Measurements from ENCODE around the gene FAM149B1.

Gene FAM149B1

DNA sequence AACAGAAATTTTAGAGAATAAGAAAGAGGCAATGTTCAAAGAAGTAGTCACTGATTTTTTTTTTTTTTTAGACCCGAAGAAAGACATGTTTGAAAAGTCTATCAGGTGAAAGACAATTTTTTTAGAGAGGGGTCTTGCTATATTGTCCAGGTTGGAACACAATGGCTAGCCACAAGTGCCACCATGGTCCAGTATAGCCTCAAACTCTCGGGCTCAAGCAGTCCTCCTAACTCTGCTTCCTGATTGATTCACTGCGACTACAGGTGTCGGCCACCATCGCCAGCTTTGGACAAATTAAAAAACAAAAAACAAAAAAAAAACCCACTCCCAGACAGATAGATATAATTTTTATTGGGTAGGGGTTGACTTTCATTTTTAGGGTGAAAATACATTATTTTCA is 22.3 kb downstream of the FAM149B1 start:
- DNase-seq (ENCODE audit: low spot score) = no peak
- TF ChIP-seq, protein P1, sequence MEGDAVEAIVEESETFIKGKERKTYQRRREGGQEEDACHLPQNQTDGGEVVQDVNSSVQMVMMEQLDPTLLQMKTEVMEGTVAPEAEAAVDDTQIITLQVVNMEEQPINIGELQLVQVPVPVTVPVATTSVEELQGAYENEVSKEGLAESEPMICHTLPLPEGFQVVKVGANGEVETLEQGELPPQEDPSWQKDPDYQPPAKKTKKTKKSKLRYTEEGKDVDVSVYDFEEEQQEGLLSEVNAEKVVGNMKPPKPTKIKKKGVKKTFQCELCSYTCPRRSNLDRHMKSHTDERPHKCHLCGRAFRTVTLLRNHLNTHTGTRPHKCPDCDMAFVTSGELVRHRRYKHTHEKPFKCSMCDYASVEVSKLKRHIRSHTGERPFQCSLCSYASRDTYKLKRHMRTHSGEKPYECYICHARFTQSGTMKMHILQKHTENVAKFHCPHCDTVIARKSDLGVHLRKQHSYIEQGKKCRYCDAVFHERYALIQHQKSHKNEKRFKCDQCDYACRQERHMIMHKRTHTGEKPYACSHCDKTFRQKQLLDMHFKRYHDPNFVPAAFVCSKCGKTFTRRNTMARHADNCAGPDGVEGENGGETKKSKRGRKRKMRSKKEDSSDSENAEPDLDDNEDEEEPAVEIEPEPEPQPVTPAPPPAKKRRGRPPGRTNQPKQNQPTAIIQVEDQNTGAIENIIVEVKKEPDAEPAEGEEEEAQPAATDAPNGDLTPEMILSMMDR (IDR thresholded peaks at IDR 0.05; ENCODE audit: extremely low read depth, insufficient read depth, missing control alignments) = no peak
- in situ Hi-C loops (cut with MboI; ENCODE audit: low pct_unique_long_range_greater_than_20kb, low sequenced_read_pairs, unreplicated experiment) = no loop called here

DNA sequence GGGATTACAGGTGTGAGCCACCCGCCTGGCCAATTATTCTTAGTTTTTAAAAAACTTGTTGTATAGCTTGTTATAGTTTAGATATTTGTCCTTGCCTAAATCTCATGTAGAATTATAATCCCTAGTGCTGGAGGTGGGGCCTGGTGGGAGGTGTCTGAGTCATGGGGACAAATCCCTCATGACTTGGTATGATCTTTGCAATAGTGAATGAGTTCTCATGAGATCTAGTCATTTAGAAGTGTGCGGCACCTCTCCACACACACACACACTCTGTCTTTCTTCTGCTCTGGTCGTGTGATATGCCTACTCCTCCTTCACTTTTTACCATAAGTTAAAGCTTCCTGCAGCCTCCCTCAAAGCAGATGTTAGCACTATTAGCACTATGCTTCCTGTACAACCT is 37.2 kb downstream of the FAM149B1 start:
- DNase-seq (ENCODE audit: low spot score) = no peak
- TF ChIP-seq, protein P1 (IDR thresholded peaks at IDR 0.05; ENCODE audit: extremely low read depth, insufficient read depth, missing control alignments) = no peak
- in situ Hi-C loops (cut with MboI; ENCODE audit: low pct_unique_long_range_greater_than_20kb, low sequenced_read_pairs, unreplicated experiment) = no loop called here

DNA sequence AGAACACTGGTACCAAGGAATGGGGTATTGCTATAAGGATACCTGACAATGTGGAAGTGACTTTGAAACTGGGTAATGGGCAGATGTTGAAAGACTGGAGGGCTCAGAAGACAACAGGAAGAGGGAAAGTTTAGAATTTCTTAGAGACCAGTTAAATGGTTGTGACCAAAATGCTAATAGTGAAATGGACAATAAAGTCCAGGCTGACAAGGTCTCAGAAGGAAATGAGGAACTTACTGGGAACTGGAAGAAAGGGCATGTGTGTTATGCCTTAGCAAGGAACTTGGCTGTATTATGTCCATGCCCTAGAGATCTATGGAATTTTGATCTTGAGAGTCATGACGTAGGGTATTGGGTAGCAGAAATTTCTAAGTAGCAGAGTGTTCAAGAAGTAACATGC is 38.0 kb downstream of the FAM149B1 start:
- TF ChIP-seq, protein P1 (IDR thresholded peaks at IDR 0.05; ENCODE audit: extremely low read depth, insufficient read depth, missing control alignments) = no peak
- in situ Hi-C loops (cut with MboI; ENCODE audit: low pct_unique_long_range_greater_than_20kb, low sequenced_read_pairs, unreplicated experiment) = no loop called here

DNA sequence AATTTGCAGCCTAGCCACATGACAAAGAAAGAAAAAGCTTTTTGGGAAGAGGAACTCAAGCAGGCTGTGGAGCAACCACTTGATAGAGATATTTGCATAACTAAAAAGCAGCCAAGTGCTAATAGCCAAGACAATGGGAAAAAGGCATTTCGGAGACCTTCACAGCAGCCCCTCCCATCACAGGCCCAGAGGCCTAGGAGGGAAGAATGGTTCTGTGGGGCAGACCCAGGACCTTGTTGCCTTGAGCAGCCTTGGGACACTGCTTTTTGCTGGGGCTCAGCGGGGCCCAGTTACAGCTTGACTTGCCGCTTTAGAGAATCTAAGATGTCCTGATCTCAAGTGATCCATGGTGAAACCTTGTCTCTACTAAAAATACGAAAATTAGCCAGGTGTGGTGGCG is 38.5 kb downstream of the FAM149B1 start:
- in situ Hi-C loops (cut with MboI; ENCODE audit: low pct_unique_long_range_greater_than_20kb, low sequenced_read_pairs, unreplicated experiment) = no loop called here
- TF ChIP-seq, protein P1 (IDR thresholded peaks at IDR 0.05; ENCODE audit: extremely low read depth, insufficient read depth, missing control alignments) = no peak
- no peak for DNase-seq (ENCODE audit: low spot score)

More for the DNA sequence above, 38.0 kb downstream of the FAM149B1 start:
- no peak for DNase-seq (ENCODE audit: low spot score)

DNA sequence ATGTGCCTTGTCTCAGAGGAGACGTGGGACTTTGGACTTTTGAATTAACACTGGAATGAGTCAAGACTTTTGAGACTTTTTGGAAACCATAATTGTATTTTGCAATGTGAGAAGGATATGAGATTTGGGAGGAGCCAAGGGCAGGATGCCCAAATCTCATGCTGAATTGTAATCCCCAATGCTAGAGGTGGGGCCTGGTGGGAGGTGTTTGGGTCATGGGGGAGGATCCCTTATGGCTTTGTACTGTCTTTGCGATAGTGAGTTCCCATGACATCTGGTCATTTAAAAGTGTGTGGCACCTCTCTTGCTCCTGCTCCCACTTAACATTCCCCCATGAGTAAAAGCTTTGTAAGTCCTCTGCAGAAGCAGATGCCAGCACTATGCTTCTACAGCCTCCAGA is 40.0 kb downstream of the FAM149B1 start:
- TF ChIP-seq, protein P1 (IDR thresholded peaks at IDR 0.05; ENCODE audit: extremely low read depth, insufficient read depth, missing control alignments) = no peak
- in situ Hi-C loops (cut with MboI; ENCODE audit: low pct_unique_long_range_greater_than_20kb, low sequenced_read_pairs, unreplicated experiment) = no loop called here

DNA sequence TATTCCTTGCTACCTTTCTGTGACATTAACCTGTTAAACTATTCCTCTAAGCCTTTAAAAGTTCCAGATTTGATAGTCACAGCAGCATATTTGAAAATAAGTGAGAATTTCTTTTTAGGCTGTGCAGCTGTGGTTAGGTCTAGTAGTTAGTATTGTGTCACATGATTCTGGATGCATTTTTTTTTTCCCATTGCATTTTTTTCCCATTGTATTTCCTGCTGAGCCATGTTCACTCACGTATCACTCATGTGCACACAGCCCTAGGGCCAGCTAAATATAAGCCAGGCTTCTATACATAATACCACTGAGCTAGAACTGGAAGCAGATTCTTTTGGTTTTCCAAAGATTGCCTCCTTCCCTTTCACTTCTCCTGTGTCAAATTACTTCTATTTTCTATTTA is 41.8 kb downstream of the FAM149B1 start:
- TF ChIP-seq, protein P1 (IDR thresholded peaks at IDR 0.05; ENCODE audit: extremely low read depth, insufficient read depth, missing control alignments) = no peak
- no peak for DNase-seq (ENCODE audit: low spot score)
- in situ Hi-C loops (cut with MboI; ENCODE audit: low pct_unique_long_range_greater_than_20kb, low sequenced_read_pairs, unreplicated experiment) = no loop called here

More for the DNA sequence above, 40.0 kb downstream of the FAM149B1 start:
- DNase-seq (ENCODE audit: low spot score) = no peak

Data from GM13977 (cell line).